Measurements from ENCODE around the gene FAM168A.
"Not testable (repeated sequence)": the region's sequence is repeated elsewhere in the genome, so short reads cannot be mapped to it uniquely, and the experiment has no call there.

FAM168A gene

DNA sequence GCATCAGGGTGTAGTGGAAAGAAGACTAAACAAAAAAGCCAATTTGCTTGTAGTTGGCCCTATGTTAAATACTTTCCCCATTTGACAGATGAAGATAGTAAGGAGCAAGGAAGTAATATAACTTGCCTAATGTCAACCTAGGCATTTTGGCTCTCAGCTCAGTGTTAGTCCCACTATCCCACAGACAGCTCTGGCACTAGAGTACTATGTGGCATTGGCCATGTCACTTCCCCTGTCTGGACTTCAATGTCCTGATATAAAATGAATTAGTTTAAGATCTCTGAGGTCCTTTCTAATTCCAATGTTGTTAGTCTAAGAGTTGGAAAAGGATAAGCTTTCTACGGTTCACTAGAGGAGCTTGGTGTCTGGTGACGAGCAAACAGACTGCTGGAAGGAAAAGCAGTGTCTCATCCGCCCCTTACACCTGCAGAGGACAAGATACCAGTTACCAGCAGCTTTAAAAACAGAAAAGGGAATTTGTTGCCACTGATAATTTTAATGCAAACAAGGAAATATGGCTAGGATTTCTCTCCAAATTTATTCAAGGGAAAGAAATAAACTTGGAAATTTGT is 129.2 kb downstream of the FAM168A start:
- no peak for DNase-seq (ENCODE audit: low spot score)

DNA sequence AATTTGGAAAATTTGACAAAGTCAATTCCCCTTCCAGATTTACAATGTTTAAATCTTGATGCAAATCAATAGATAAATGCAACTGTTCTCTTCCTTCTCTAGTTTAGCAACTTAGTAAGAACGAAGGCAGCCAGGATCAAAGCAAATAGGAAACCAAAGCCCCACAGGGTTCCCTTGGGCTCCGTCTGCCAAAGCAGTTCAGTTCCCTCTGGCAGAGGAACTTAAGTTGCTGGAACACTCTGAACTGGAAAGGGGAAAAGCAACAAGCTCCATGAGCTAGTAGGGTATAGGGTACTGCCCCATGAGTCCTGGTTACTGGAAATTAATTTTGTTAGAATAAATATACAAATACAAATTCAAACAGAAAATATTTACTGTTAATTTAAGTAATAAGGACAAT is 130.4 kb downstream of the FAM168A start:
- no peak for DNase-seq (ENCODE audit: low spot score)

DNA sequence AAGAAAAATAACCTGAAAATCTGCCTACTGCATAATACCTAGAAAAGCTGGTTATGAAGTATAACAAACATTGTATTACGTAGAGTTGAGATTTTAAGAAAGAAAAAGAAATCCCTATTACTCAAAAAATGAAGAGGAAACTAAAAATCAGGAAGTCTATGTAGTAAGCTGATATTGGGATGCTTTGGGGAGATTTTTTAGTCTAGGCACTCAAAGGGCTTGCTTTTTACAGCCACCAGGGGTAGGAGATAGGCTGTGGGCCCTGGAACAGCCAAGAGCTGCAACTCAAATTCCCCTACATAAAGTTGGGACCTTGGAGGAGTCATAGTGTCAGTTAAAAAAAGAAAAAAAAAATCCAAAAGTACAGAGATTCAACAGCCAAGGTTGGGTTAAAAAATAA is 131.3 kb downstream of the FAM168A start:
- DNase-seq (ENCODE audit: low spot score), result no peak

DNA sequence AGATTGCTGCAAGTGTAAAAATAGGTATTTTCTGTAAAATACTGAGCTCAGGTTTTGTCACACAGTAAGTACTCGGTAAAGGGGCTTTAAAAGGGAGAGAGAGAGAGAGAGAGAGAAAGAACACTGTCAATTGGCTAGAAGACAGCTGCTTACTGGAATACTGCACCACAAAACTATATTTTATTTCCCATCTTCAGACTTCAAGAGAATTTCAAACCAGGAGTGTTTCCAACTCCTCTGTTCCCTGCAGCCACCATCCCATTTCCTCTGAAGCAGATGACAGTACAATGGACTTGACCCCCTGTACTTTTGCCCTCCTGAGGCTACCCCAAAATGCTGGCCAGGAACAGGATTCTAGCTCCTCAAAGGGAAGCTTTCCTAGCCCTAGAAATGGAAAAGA is 132.0 kb downstream of the FAM168A start:
- no peak for DNase-seq (ENCODE audit: low spot score)

DNA sequence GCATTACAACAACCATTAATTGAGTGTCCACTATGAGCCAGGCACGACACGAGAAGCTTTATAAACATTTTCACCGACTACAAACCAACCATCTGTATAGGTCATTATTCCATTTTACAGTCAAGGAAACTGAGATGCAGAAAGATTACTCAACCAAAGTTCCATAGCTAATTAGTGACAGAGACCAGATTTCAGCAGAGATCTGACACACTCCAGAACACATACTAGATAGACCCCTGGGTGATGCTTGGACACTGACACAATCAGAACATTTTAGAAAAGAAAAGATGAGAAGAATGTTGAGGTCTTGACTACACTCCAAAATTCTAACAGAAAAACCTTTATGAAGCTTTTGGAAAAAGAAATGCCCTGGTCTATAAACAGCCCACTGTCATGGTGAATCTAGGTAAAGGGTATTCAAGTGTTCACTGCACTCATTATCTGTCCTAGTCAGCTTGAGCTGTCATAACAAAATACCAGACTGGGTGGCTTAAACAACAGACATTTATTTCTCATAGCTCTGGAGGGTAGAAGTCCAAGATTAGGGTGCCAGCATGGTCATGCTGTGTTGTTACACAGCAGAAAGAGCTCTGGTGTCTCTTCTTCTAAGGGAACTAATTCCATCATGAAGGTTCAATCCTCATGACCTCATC is 132.8 kb downstream of the FAM168A start:
- DNase-seq (ENCODE audit: low spot score), result peak; percentile 76

DNA sequence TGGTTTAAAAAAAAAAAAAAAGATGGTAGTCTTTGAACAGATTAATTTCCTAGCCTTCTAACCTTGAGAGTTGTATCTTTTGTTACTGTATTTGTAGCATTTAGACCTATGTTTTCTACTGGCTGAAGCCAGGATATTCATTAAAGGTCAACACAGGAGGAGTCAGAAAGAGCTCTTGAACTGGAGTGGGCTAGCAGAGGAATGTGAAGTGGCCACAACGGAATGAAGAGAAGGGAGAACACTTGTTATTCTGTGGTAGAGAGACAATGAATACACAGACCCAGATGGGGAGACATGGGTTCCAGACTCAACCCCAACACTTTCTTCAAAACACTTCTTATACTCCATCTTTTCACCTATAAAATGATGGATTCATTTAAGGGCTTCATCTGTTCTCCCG is 133.6 kb downstream of the FAM168A start:
- no peak for DNase-seq (ENCODE audit: low spot score)

DNA sequence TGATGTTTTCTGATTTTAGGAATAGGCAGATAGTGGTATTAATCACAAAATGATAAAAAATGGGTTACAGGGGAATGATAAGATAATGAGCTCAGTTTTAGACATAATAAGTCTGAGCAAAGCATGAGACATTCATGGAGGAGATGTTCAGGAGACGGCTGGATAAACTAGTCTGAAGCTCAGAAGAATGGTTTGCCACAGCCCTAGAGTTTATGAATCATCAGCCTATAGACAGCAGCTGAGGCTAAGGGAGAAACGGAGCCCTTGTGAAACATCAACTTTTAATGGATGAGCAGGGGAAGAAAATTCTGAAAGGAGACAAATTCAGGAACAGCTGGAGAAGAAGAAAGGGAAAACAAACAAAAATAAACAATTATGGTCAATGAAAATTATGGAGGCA is 134.6 kb downstream of the FAM168A start:
- DNase-seq (ENCODE audit: low spot score), result no peak

DNA sequence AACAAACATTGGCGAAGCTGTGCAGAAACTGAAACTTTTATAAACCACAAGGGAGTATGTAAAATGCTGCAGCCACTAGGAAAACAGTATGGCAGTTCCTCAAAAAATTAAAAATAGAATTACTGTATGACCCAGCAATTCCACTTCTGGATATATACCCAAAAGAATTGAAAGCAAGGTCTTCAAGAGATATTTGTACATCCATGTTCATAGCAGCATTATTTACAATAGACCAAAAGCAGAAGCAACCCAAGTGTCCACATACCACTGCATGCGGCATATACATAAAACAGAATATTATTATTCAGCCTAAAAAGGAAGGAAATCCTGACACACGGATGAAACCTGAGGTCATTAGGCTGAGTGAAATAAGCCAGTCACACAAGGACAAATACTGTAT is 135.9 kb downstream of the FAM168A start:
- no peak for DNase-seq (ENCODE audit: low spot score)

DNA sequence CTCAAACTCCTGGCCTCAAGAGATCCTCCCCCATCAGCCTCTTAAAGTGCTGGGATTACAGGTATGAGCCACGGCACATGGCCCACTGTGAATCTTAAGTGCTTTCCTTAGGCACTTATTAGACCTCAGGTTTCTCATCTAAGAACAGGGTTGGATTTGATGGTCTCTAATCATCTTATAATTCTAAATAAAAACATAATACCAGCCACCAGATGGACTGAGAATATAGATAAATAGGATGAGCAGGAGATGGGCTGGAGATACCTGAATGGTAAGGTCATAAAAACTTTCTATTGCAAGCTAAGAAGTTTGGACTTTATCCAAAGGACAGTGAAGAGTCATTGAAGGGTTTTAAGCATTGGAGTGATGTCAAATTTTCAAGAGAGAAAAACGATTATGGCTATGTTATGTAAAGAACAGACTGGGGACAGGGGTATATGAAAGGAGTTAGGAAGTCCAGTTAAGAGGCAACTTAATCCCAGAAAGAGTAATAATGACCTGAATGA is 136.5 kb downstream of the FAM168A start:
- DNase-seq (ENCODE audit: low spot score), result no peak

DNA sequence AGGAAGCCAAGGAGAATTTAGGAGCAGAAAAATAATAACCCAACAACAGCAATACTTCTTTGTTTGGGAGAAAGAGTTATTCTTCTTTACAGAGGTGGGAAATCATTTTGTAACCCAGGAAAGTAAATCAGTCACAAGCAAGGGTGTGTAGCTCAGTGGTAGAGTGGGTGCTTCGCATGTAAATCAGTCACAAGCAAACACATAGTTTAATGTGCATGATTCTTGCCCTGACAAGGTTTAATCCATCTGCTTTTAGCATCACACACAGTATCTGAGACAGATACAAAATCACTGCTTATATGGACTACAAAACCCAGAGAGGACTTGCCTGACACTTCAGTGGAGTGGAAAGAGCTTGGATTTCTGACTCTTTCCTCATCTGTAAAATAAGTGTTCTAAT is 139.7 kb downstream of the FAM168A start:
- no peak for DNase-seq (ENCODE audit: low spot score)

DNA sequence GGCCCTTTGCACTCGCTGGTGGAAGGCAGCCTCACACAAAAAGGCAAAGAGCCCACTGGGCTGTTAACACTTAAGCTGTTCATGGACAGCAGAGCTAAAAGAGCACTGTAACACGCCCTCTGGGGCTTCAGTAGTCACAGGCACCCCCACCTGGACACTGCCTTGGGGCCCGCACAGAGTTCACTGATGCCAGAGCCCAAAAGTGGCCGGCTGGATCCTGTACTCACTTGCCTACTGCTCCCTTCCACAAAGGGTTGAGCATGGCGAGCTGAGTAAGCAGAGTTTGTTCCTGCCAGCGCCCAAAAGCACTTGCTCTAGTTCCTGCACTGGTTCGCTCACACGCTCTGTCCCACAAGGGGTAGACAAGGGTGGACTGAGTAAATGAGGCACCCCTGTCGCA is 142.9 kb downstream of the FAM168A start:
- DNase-seq (ENCODE audit: low spot score), result no peak

DNA sequence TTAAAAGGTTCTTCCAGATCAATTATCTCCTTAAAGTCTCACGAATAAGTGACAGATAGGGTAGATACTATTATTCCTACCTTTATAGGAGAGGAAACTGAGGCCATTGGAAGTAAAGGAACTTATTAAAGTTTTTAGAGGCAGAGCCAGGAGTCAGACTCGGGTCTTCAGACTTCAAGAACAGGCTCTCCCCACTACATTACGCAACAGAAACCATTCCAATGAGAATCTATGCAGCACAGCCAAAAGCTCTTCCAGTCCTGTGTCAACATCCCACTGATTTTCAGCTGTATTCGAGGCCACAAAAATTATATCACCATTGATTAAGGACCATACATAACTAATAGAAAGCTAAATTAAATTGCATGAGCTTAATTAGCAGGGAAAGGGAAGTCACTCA is 144.3 kb downstream of the FAM168A start:
- no peak for DNase-seq (ENCODE audit: low spot score)

DNA sequence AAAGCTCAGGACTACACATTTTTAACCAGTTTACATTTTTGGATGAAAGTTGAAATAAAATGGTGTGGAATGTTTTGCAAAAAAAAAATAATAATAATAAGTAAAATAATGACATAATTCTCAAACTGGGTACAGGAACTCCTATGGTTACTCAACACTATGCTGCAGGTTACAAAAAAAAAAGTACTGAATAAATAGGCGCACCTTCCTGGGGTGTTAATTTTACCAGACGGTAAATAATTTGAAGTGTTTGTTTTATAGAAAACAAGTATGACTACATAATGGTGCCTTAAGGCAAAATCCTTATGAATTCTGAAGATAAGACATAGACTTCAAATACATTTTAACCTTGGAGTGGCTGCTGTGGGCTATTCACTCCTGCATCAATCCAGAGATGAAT is 145.2 kb downstream of the FAM168A start:
- no peak for DNase-seq (ENCODE audit: low spot score)

DNA sequence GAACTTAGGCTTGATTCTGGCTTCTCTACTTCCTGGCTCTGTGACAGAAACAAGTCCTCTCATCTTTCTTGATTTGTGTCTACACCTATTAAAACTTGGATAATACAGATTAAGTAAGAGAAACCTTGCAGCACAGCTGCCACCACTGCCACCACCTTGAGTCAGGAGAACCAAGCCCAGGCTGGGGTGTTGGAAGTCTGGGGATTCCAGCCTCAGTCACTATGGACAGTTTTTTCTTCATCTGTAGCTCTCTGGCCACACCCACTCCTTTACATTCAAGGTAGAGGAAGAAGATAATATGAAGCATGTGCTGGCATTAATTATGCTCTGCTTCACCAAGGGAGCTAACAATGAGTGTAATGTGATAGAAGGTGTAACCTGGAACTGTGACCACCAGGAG is 146.0 kb downstream of the FAM168A start:
- no peak for DNase-seq (ENCODE audit: low spot score)

DNA sequence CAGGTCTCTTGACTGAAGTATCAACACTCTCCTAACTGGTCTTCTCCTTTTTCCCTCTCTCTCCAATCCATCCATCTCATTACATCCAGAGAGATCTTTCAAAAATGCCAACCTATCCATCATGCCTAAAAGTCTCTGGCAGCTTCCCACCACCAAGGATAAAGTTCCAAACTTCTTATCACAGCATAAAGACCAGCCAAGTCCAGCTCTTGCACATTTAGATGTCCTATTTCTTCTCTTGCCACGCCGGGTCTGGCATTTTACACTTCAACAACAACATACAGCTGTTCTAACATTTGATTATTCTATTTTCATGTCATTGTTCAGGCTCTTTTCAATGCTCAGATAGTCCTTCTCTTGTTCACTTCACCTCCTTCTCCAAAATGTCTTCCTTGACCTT is 151.1 kb downstream of the FAM168A start:
- DNase-seq (ENCODE audit: low spot score), result no peak

DNA sequence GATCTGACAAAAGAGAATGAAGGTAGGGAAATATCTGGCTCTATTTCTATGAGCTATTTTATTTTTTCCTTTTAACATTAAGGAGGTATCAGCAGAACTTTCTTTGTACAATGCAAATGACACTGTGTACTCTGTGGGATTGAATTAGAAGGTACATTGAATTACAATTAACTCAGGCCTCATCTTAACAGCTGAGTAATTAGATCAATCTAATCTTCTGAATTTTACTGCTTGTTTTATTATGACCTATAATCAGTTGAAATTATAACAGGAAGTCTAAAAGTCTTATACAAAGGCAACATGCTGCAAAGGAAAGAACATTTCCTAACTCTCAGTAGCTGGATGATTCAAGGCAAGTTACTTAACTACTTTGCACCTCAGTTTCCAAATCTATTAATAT is 151.9 kb downstream of the FAM168A start:
- no peak for DNase-seq (ENCODE audit: low spot score)

DNA sequence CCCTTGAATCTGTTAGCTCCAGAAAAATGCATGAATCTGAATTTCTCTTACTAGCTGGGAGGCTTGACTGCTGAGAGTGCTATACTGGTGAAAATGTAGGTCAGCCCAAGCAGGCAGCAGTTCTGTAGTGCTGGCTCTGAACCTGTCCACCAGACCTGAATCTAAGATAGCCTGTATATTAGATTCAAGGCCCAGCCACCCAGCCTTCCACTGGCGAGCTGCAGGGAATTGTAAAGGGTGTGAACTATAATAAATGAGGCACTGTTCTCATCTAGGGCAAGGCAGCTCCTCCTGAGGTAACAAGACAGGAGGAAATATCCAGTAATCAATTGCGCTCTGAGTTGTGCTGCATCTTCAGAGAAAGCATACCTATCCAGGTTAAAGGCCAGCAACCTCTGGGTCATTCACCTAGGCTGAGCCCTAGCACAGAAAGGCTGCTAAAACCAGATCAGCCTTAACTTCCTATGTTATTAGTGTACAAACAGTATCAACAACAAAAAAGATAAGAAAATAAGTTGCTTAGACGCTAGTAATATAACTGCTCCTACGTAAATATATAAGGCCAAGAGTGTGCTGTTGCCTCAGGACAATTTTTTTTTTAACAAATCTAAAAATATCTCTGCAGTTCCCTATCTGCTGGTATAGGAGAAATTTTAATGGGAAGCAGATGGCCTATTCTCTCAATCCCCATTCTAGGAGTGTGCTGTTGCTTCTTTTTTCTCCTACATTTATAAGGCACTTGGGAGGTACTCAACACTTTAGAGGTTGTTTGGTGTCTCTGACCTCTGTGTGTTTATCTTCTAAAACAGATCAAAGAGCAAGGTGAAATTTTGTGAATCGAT is 158.7 kb downstream of the FAM168A start:
- DNase-seq (ENCODE audit: low spot score), result peak; percentile 11

DNA sequence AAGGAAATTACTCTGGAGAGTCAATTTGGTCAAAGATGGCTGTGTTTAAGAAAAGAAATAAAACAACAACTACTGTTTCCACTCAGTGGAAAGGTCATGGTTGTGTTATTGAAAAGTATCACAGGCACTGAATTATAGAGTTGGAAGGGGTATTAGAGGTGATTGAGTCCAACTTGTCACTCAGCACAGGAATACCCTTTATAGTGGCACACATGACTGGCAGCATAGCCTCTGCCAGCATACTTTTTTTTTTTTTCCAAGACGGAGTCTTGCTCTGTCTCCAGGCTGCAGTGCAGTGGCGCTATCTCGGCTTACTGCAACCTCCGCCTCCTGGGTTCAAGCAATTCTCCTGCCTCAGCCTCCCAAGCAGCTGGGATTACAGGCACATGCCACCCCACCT is 161.1 kb downstream of the FAM168A start:
- not testable (repeated sequence) for DNase-seq (ENCODE audit: low spot score)

DNA sequence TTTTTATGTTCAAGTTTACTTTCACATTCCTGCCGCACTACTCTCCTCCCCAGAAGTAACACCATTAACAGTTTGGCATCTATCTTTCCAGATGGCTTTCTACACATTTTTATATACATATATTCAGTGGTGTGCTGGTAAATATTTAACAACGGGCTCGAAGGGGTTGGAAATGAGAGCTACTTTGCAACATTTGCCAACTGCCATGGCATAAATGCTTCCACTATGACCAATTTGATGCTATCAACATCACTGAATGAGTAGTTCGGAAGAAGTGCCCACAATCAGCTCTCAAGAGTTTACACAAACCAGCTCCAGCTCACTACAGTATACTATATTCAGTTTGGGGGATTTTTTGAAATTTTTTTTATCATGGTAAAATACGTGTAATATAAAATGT is 166.5 kb downstream of the FAM168A start:
- DNase-seq (ENCODE audit: low spot score), result no peak

DNA sequence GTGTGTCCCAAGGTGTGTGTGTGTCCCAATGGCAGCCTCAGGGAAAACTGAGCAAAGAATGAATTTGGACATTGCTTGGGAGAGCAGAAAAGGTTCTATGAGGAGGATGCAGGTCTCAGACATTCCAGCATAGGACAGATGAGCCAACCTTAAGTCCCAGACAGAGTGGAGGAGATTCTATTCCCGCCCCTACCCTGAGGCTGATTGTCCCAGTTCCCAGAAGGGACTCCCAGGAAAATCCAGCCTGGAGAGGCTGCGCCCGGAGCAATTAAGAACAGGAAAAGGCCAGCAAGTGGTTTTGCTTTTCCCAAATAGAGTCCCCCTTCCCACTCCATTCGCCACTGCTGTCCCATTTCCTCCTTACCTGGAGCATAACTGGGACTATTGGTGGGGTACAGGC is 167.6 kb downstream of the FAM168A start:
- DNase-seq (ENCODE audit: low spot score), result no peak

DNA sequence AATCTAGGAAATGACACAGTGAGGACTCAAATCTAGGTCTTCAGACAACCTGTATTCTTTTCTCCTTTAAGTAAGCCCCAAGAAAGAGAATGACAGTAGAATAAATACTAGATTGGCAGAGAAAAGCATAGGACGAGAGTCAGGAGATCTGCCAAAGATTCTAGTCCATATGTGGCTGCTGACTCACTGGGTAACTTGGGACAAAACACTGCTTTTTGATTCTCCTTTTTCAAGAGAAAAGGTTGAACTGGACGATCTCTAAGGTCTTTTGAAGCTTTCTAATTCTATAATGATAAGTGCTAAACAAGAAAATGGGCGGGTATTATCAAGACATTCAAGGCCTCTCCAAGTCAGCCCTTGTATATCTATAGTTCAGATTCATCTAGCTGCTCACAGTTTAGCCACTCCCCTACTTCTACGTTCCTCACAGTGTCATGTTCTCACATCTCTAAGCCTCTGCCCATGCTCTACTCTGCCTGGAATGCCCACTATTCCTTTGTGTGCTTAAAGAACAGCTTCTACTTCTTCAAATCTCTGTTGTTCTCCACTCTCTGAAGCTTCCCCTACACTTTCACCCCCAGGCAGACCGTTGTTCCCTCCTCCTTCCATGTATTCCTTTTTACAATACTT is 168.7 kb downstream of the FAM168A start:
- DNase-seq (ENCODE audit: low spot score), result no peak

DNA sequence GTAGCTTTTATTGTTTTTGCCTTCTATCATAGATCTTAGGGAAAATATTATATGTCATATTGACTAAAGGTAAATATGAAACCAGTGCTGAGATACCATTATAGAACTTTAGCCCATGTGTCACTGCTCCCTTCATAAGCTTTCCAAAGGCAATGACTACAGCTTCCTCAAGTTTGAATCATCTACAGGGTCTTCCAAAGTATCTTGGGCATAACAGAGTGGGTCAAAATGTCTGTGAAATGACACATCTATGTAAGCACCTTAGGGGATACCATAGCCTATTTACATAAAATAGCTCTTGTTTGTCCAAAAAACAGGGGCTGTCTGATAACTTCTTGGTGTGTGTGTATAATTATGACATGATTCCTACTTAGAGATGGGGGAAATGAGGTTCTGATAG is 169.2 kb downstream of the FAM168A start:
- no peak for DNase-seq (ENCODE audit: low spot score)

All from SK-N-DZ (cell line).